Activated gamma-delta T cell treated with Interleukin-2 at 50 U/mL for 16 hours (primary cell): Measurements from ENCODE around the gene NT5C3B.

Experiments used
- DNase-seq: peaks from one replicate; pipeline ENCODE4 v3.0.0-alpha.2; 2020

NT5C3B gene

GRCh38 chr17:41806685-41807445, 29.2 kb downstream of the NT5C3B start:
- no peak for DNase-seq

- DNase-seq: no peak
Measured at GRCh38 chr17:41803049-41804020, 32.7 kb downstream of the NT5C3B start.

- DNase-seq: peak; percentile 75
Measured at GRCh38 chr17:41801374-41802271, 34.4 kb downstream of the NT5C3B start.

- DNase-seq: no peak
Measured at GRCh38 chr17:41800601-41801373, 35.2 kb downstream of the NT5C3B start.

- DNase-seq: no peak
Measured at GRCh38 chr17:41799366-41799765, 36.7 kb downstream of the NT5C3B start.

- no peak for DNase-seq
Measured at GRCh38 chr17:41797377-41797776, 38.7 kb downstream of the NT5C3B start.

GRCh38 chr17:41796121-41796895, 39.7 kb downstream of the NT5C3B start:
- no peak for DNase-seq

GRCh38 chr17:41794540-41794975, 41.5 kb downstream of the NT5C3B start:
- DNase-seq: no peak

GRCh38 chr17:41793784-41794539, 42.1 kb downstream of the NT5C3B start:
- no peak for DNase-seq

- DNase-seq: no peak
Measured at GRCh38 chr17:41792845-41793783, 42.9 kb downstream of the NT5C3B start.

- no peak for DNase-seq
Measured at GRCh38 chr17:41787021-41787418, 49.0 kb downstream of the NT5C3B start.

GRCh38 chr17:41786227-41787020, 49.6 kb downstream of the NT5C3B start, which contains the start of gene JUP:
Gene JUP (minus strand): TSS chr17:41786711. CDS start chr17:41771854, 14,857 bp downstream.
- peak; percentile 82 for DNase-seq

GRCh38 chr17:41785859-41786226, 50.2 kb downstream of the NT5C3B start:
- no peak for DNase-seq

- DNase-seq: no peak
Measured at GRCh38 chr17:41785091-41785858, 50.8 kb downstream of the NT5C3B start.

GRCh38 chr17:41784207-41784744, 51.8 kb downstream of the NT5C3B start:
- DNase-seq: no peak

GRCh38 chr17:41782142-41782541, 53.9 kb downstream of the NT5C3B start:
- no peak for DNase-seq
